K562 (cell line): ENCODE data around the gene MECP2. TPM values are rescaled to one million over a fixed set of nuclear protein-coding genes. Genes with fewer than 3 reads are reported as not detected.
A peak's percentile ranks its signal among the peaks of the same experiment; 100 is the strongest.

Source experiments
- CBFA2T3 ChIP-seq: fragments of 450-650 bp; IDR thresholded peaks from 2 replicates; pipeline ENCODE4 v1.6.1; 2017
- CREM ChIP-seq: IDR thresholded peaks from 2 replicates; pipeline ENCODE4 v1.6.1; 2014; ENCODE audit warnings: antibody characterized with exemption, low read depth
- CUX1 ChIP-seq: fragments of 200-800 bp; sonication (Bioruptor generic); IDR thresholded peaks from 2 replicates; pipeline ENCODE4 v1.6.1; 2016; ENCODE audit warnings: missing genetic modification characterization, missing compliant biosample characterization
- ESRRA ChIP-seq: fragments of 450-650 bp; IDR thresholded peaks from 2 replicates; pipeline ENCODE4 v1.6.1; 2014; ENCODE audit warnings: low read depth, mild to moderate bottlenecking, moderate library complexity, borderline replicate concordance
- HMG20B ChIP-seq: fragments of 250-450 bp; sonication (Bioruptor Pico); IDR thresholded peaks from 2 replicates; pipeline ENCODE4 v1.5.0; 2021; ENCODE audit warnings: mild to moderate bottlenecking
- ILF3 ChIP-seq: fragments of 450-650 bp; IDR thresholded peaks from 2 replicates; pipeline ENCODE4 v1.6.1; 2018; ENCODE audit warnings: antibody characterized with exemption, mild to moderate bottlenecking, moderate library complexity, borderline replicate concordance
- POLR2B ChIP-seq: fragments of 450-650 bp; IDR thresholded peaks from 2 replicates; pipeline ENCODE4 v1.6.1; 2018; ENCODE audit warnings: low read depth; ENCODE audit not compliant: partially characterized antibody
- PPARD ChIP-seq: fragments of 250-450 bp; sonication (Bioruptor Pico); IDR thresholded peaks from 2 replicates; pipeline ENCODE4 v1.8.0; 2022; ENCODE audit warnings: inconsistent platforms, mild to moderate bottlenecking, moderate library complexity
- RBBP5 ChIP-seq: fragments of 200-600 bp; sonication (generic); IDR thresholded peaks from 2 replicates; pipeline ENCODE4 v1.6.1; 2012; ENCODE audit warnings: borderline replicate concordance, mild to moderate bottlenecking, low read length, control low read depth, inconsistent platforms; ENCODE audit not compliant: insufficient read depth, poor library complexity, severe bottlenecking
- SIN3A ChIP-seq, 2 experiments: fragments of 150-350 bp in 1 of 2; IDR thresholded peaks; 2 replicates each; pipeline ENCODE4 v1.6.1; 2011 to 2016; ENCODE audit warnings: borderline replicate concordance in 2 of 2, low read depth in 2 of 2, low read length in 2 of 2, mild to moderate bottlenecking in 2 of 2, moderate library complexity in 2 of 2; ENCODE audit not compliant: control insufficient read depth in 1 of 2
- SMARCC2 ChIP-seq: fragments of 450-650 bp; IDR thresholded peaks from 2 replicates; pipeline ENCODE4 v1.6.1; 2017; ENCODE audit warnings: antibody characterized with exemption, moderate library complexity, mild to moderate bottlenecking, low read depth
- TCF3 ChIP-seq: sonication (generic); formaldehyde crosslinking; IDR thresholded peaks from 2 replicates; pipeline ENCODE4 v1.4.0; 2020; ENCODE audit warnings: mild to moderate bottlenecking, missing genetic modification reagents
- ZC3H4 ChIP-seq: sonication (generic); formaldehyde crosslinking; IDR thresholded peaks from 2 replicates; pipeline ENCODE4 v1.9.0; 2021; ENCODE audit warnings: missing genetic modification reagents, borderline replicate concordance
- ZNF280A ChIP-seq: fragments of 450-650 bp; IDR thresholded peaks from 2 replicates; pipeline ENCODE4 v1.6.1; 2018; ENCODE audit warnings: mild to moderate bottlenecking, low read depth; ENCODE audit not compliant: partially characterized antibody
- ZNF316 ChIP-seq: fragments of 450-650 bp; IDR thresholded peaks from 2 replicates; pipeline ENCODE4 v1.6.1; 2016
- polyA plus RNA-seq, 8 experiments: library from polyadenylated mRNA; depleted of rRNA in 4 of 8; stranded (reverse) in 5 of 8; unstranded in 3 of 8; fragments of >200 nt; fragmentation: Nextera tagmentation in 2 of 8; fragmentation: Illumina TruSeq in 1 of 8; extraction: Ambion mirVana in 2 of 8; extraction: Trizol in 1 of 8; gene quantifications; 2 replicates each; pipeline versions ENCODE4 v1.2.1 to v1.2.3, GENCODE V29; 2011 to 2014; ENCODE audit warnings: inconsistent platforms in 1 of 8, missing spikeins in 1 of 8
- total RNA-seq, 7 experiments: library from RNA; depleted of rRNA in 6 of 7; stranded (reverse); fragments of >200 nt in 6 of 7; fragmentation: Illumina TruSeq in 2 of 7; extraction: Trizol in 2 of 7; gene quantifications; 2 replicates each; pipeline versions ENCODE4 v1.2.1 to v1.2.3, GENCODE V29; 2011 to 2021; ENCODE audit warnings: low replicate concordance in 1 of 7
- TF ChIP-seq, protein P1 (sequence below): sonication (generic); formaldehyde crosslinking; IDR thresholded peaks from 2 replicates; pipeline ENCODE4 v1.4.0; 2020; ENCODE audit warnings: mild to moderate bottlenecking, missing genetic modification reagents
- TF ChIP-seq, protein P2 (sequence below): fragments of 250-450 bp; sonication (Bioruptor Pico); IDR thresholded peaks from 2 replicates; pipeline ENCODE4 v1.5.1; 2021; ENCODE audit warnings: mild to moderate bottlenecking
- TF ChIP-seq, protein P3 (sequence below): fragments of 250-450 bp; sonication (Bioruptor Pico); IDR thresholded peaks from 2 replicates; pipeline ENCODE4 v1.5.0; 2021

MECP2 gene
- total and polyA plus RNA-seq, 9 of the 15 experiments (the other 6 are each of a cell fraction or from before 2014, with no cell fraction given): 2.1 to 50.9 (median 30.5) TPM

GRCh38 chrX:154091678-154092077 lies 5.8 kb downstream of the MECP2 start (continued):
- TF ChIP-seq, protein P1, sequence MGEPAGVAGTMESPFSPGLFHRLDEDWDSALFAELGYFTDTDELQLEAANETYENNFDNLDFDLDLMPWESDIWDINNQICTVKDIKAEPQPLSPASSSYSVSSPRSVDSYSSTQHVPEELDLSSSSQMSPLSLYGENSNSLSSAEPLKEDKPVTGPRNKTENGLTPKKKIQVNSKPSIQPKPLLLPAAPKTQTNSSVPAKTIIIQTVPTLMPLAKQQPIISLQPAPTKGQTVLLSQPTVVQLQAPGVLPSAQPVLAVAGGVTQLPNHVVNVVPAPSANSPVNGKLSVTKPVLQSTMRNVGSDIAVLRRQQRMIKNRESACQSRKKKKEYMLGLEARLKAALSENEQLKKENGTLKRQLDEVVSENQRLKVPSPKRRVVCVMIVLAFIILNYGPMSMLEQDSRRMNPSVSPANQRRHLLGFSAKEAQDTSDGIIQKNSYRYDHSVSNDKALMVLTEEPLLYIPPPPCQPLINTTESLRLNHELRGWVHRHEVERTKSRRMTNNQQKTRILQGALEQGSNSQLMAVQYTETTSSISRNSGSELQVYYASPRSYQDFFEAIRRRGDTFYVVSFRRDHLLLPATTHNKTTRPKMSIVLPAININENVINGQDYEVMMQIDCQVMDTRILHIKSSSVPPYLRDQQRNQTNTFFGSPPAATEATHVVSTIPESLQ (CRISPR knock-in tag): no peak
- no peak for TF ChIP-seq ZNF280A
- TF ChIP-seq RBBP5: no peak
- TF ChIP-seq SMARCC2: no peak
- TF ChIP-seq, protein P2, sequence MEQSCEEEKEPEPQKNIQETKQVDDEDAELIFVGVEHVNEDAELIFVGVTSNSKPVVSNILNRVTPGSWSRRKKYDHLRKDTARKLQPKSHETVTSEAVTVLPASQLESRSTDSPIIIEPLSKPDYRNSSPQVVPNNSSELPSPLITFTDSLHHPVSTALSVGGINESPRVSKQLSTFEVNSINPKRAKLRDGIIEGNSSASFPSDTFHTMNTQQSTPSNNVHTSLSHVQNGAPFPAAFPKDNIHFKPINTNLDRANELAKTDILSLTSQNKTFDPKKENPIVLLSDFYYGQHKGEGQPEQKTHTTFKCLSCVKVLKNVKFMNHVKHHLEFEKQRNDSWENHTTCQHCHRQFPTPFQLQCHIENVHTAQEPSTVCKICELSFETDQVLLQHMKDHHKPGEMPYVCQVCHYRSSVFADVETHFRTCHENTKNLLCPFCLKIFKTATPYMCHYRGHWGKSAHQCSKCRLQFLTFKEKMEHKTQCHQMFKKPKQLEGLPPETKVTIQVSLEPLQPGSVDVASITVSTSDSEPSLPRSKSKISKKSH (CRISPR knock-in tag): no peak
- TF ChIP-seq HMG20B (CRISPR knock-in tag): no peak
- peak; percentile 74; the same call in 1 of the 2 replicates for TF ChIP-seq ESRRA
- no peak for TF ChIP-seq ZC3H4 (CRISPR knock-in tag)
- no peak for TF ChIP-seq ILF3
- TF ChIP-seq PPARD (CRISPR knock-in tag): no peak
- TF ChIP-seq CUX1 (CRISPR knock-in tag): no peak
- peak; percentile 45 for TF ChIP-seq CBFA2T3
- 0 out of 2 replicates have a peak, but pooled peaks have one; percentile 29 for TF ChIP-seq CREM
- TF ChIP-seq TCF3: no peak
- TF ChIP-seq POLR2B: no peak
- TF ChIP-seq, protein P3, sequence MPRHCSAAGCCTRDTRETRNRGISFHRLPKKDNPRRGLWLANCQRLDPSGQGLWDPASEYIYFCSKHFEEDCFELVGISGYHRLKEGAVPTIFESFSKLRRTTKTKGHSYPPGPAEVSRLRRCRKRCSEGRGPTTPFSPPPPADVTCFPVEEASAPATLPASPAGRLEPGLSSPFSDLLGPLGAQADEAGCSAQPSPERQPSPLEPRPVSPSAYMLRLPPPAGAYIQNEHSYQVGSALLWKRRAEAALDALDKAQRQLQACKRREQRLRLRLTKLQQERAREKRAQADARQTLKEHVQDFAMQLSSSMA (CRISPR knock-in tag): no peak
- TF ChIP-seq ZNF316: no peak
- no peak for TF ChIP-seq SIN3A (IDR thresholded peaks at IDR 0.05; ENCODE audit: borderline replicate concordance in 2 of 2, control insufficient read depth in 1 of 2, low read depth in 2 of 2, low read length in 2 of 2)
